SK-N-SH (cell line): Measurements from ENCODE around the gene RAP2C. TPM values are rescaled to one million over a fixed set of nuclear protein-coding genes. Genes with fewer than 3 reads are reported as not detected.

ENCODE experiments used
- CTCF ChIA-PET: fragments of 300-600, 350-600 bp; formaldehyde crosslinking; extraction: SDS; loops from one replicate; lab custom pipeline; 2021; lab: Yijun Ruan, JAX
- POLR2A ChIA-PET: fragments of 350-600 bp; sonication (Branson Sonifier 250); formaldehyde crosslinking; extraction: SDS; loops from one replicate; lab custom pipeline; 2020; ENCODE audit warnings: antibody characterized with exemption, inconsistent platforms; lab: Yijun Ruan, JAX
- DNase-seq: peaks from one replicate; pipeline ENCODE4 v3.0.0; 2012
- H2AFZ ChIP-seq: fragments of 200-600 bp; sonication (generic); 2 replicates; pipeline ENCODE4 v1.8.1; 2016; ENCODE audit warnings: antibody characterized with exemption, mild to moderate bottlenecking, low read depth
- H3F3A ChIP-seq: fragments of 200-600 bp; sonication (generic); replicated peaks from 2 replicates; pipeline ENCODE3; 2016; ENCODE audit warnings: antibody characterized with exemption, mild to moderate bottlenecking; ENCODE audit not compliant: insufficient read depth
- H3K27ac ChIP-seq, 2 experiments: fragments of 200-500 bp in 1 of 2; fragments of 200-600 bp in 1 of 2; sonication (Bioruptor generic) in 1 of 2; sonication (generic), shearing (Covaris generic) in 1 of 2; 2 replicates each; pipeline versions ENCODE4 v1.5.1 to v1.6.1; 2014 to 2016; ENCODE audit warnings: low read depth in 2 of 2, inconsistent platforms in 1 of 2, low read length in 1 of 2, mild to moderate bottlenecking in 1 of 2, mixed read lengths in 1 of 2
- H3K27me3 ChIP-seq: fragments of 200-600 bp; sonication (generic), shearing (Covaris generic); 2 replicates; pipeline ENCODE4 v1.6.1; 2016; ENCODE audit warnings: mixed run types; ENCODE audit not compliant: insufficient read depth
- H3K36me3 ChIP-seq, 2 experiments: fragments of 200-500 bp in 1 of 2; fragments of 200-600 bp in 1 of 2; sonication (Bioruptor generic) in 1 of 2; sonication (generic) in 1 of 2; replicated peaks in 1 of 2; 2 replicates each; pipeline versions ENCODE3 to v1.5.1; 2014 to 2016; ENCODE audit warnings: low read length in 1 of 2, mild to moderate bottlenecking in 1 of 2; ENCODE audit not compliant: insufficient read depth in 2 of 2, control insufficient read depth in 1 of 2
- H3K4me1 ChIP-seq, 2 experiments: fragments of 200-500 bp in 1 of 2; fragments of 200-600 bp in 1 of 2; sonication (Bioruptor generic) in 1 of 2; sonication (generic), shearing (Covaris generic) in 1 of 2; 2 replicates each; pipeline versions ENCODE4 v1.5.1 to v1.6.1; 2014 to 2016; ENCODE audit warnings: low read depth in 1 of 2, low read length in 1 of 2, mixed run types in 1 of 2; ENCODE audit not compliant: insufficient read depth in 2 of 2, control insufficient read depth in 1 of 2
- H3K4me2 ChIP-seq: fragments of 200-600 bp; sonication (generic), shearing (Covaris generic); 2 replicates; pipeline ENCODE4 v1.6.1; 2017; ENCODE audit warnings: mixed run types
- H3K4me3 ChIP-seq, 2 experiments: fragments of 200-500 bp in 1 of 2; fragments of 200-600 bp in 1 of 2; sonication (Bioruptor generic) in 1 of 2; sonication (generic), shearing (Covaris generic) in 1 of 2; 2 replicates each; pipeline versions ENCODE4 v1.5.1 to v1.8.1; 2014 to 2016; ENCODE audit warnings: low read depth in 2 of 2, inconsistent platforms in 1 of 2, low read length in 1 of 2, mild to moderate bottlenecking in 1 of 2, mixed read lengths in 1 of 2, moderate library complexity in 1 of 2
- H3K79me2 ChIP-seq: fragments of 200-600 bp; sonication (generic); 2 replicates; pipeline ENCODE4 v1.8.1; 2017; ENCODE audit warnings: mild to moderate bottlenecking; ENCODE audit not compliant: insufficient read depth
- H3K9ac ChIP-seq: fragments of 200-600 bp; sonication (generic); 2 replicates; pipeline ENCODE4 v1.6.1; 2017; ENCODE audit warnings: mixed run types
- H3K9me2 ChIP-seq: fragments of 200-600 bp; sonication (generic); 2 replicates; pipeline ENCODE4 v1.6.1; 2017; ENCODE audit warnings: mixed run types
- H3K9me3 ChIP-seq: fragments of 200-600 bp; sonication (generic); 2 replicates; pipeline ENCODE4 v1.6.1; 2017; ENCODE audit warnings: mixed run types, mild to moderate bottlenecking, moderate library complexity
- H4K20me1 ChIP-seq: fragments of 200-600 bp; sonication (generic); 2 replicates; pipeline ENCODE4 v1.6.1; 2017; ENCODE audit warnings: mild to moderate bottlenecking, mixed run types; ENCODE audit not compliant: insufficient read depth
- CHD2 ChIP-seq: fragments of 150-350 bp; IDR thresholded peaks from 2 replicates; pipeline ENCODE4 v1.6.1; 2018; ENCODE audit warnings: low read length; ENCODE audit not compliant: partially characterized antibody
- CTCF ChIP-seq: fragments of 200-600 bp; sonication (generic); IDR thresholded peaks from 2 replicates; pipeline ENCODE4 v1.6.1; 2017; ENCODE audit warnings: antibody characterized with exemption, mild to moderate bottlenecking, moderate library complexity
- FOSL2 ChIP-seq: IDR thresholded peaks from 2 replicates; pipeline ENCODE4 v1.4.0; 2012; ENCODE audit warnings: low read depth, mild to moderate bottlenecking, moderate library complexity, borderline replicate concordance
- FOXJ3 ChIP-seq: sonication (generic); formaldehyde crosslinking; IDR thresholded peaks from 2 replicates; pipeline ENCODE4 v1.5.1; 2020; ENCODE audit warnings: mild to moderate bottlenecking, missing genetic modification reagents
- GABPA ChIP-seq: IDR thresholded peaks from 2 replicates; pipeline ENCODE4 v1.4.0; 2012; ENCODE audit warnings: low read depth, mild to moderate bottlenecking
- MEF2A ChIP-seq: IDR thresholded peaks from 2 replicates; pipeline ENCODE4 v1.4.0; 2012; ENCODE audit warnings: low read depth, borderline replicate concordance
- RCOR1 ChIP-seq: fragments of 150-350 bp; IDR thresholded peaks from 2 replicates; pipeline ENCODE4 v1.6.1; 2017; ENCODE audit warnings: antibody characterized with exemption, low read length
- RFX5 ChIP-seq: IDR thresholded peaks from 2 replicates; pipeline ENCODE4 v1.6.1; 2012; ENCODE audit warnings: mild to moderate bottlenecking, improper control_type of control experiment, low read length
- SIN3A ChIP-seq: IDR thresholded peaks from 2 replicates; pipeline ENCODE4 v1.6.1; 2012; ENCODE audit warnings: low read depth, mild to moderate bottlenecking, low read length, moderate library complexity, borderline replicate concordance
- SMC3 ChIP-seq: IDR thresholded peaks from 2 replicates; pipeline ENCODE4 v1.6.1; 2012; ENCODE audit warnings: low read depth, low read length, improper control_type of control experiment
- TCF12 ChIP-seq: IDR thresholded peaks from 2 replicates; pipeline ENCODE4 v1.4.0; 2012
- USF1 ChIP-seq: IDR thresholded peaks from 2 replicates; pipeline ENCODE4 v1.4.0; 2012; ENCODE audit warnings: low read depth, borderline replicate concordance
- YY1 ChIP-seq: IDR thresholded peaks from 2 replicates; pipeline ENCODE4 v1.4.0; 2012; ENCODE audit warnings: low read depth, mild to moderate bottlenecking
- WGBS: methylation state at CpG from one replicate; pipeline ENCODE4 v1.1.6; 2017; ENCODE audit warnings: low lambda C conversion rate; 5-methylcytosine and 5-hydroxymethylcytosine counted together
- polyA plus RNA-seq, 3 experiments: library from polyadenylated mRNA; depleted of rRNA; stranded (reverse); fragments of >200 nt; gene quantifications; 2 replicates each; pipeline ENCODE4 v1.2.3, GENCODE V29; 2012

RAP2C gene
- polyA plus RNA-seq, 1 of the 3 experiments (the other 2 are of a cell fraction): 5.5 TPM

- TF ChIP-seq CTCF: peak; percentile 74
- no peak for TF ChIP-seq USF1
- no peak for TF ChIP-seq FOSL2
- no peak for TF ChIP-seq FOXJ3
- no peak; the same call in 1 of the 2 replicates for TF ChIP-seq RFX5
- TF ChIP-seq YY1: no peak
- TF ChIP-seq RCOR1: no peak
These were observed at the start of gene RAP2C (continued) for GRCh38 chrX:132219343-132219768.

- Histone ChIP-seq H3K27ac (no peak overlapping the region), H3K9me3 (no peaks in the 10 kb centered on the region), H3K9me2 (no peaks in the 10 kb centered on the region), H3K79me2 (no peaks in the 10 kb centered on the region), H4K20me1 (no peaks in the 10 kb centered on the region), H2AFZ (no peak overlapping the region), H3K9ac (no peak overlapping the region), H3K36me3 (no peaks in the 10 kb centered on the region), H3K4me3 (no peak overlapping the region), H3K4me1 (peaks cover 0 to 3% of the 10 kb centered on the region in 2 experiments; a peak in 2 of 4 replicates), H3K4me2 (no peak overlapping the region), H3F3A (no peaks in the 10 kb centered on the region), H3K27me3 (no peaks in the 10 kb centered on the region)
- WGBS: 42% methylated on average over 6 of the region's 6 CpGs
- no peak for DNase-seq
- CTCF ChIA-PET: interaction anchor here (0.7 to 4.1 kb wide), 3 partner anchors 26 to 98 kb away, joined by 3 to 28 read pairs (median 4); no protein-coding TSS in a partner anchor
- POLR2A ChIA-PET: no interaction called here
- TF ChIP-seq GABPA: no peak
These were observed 48.1 kb upstream of the RAP2C start for GRCh38 chrX:132267392-132267791.

GRCh38 chrX:132266583-132267355, 47.5 kb upstream of the RAP2C start:
- no peak overlapping the region for H3K4me3 ChIP-seq
- no peak overlapping the region for H3K27ac ChIP-seq
- no peak overlapping the region for H3K4me2 ChIP-seq
- no peaks in the 10 kb centered on the region for H3K27me3 ChIP-seq
- no peak for DNase-seq
- no peaks in the 10 kb centered on the region for H3K36me3 ChIP-seq
- no peak for TF ChIP-seq GABPA
- TF ChIP-seq TCF12: no peak
- TF ChIP-seq SMC3: no peak
- TF ChIP-seq FOSL2: no peak
- TF ChIP-seq MEF2A: no peak
- TF ChIP-seq USF1: no peak
- TF ChIP-seq SIN3A: no peak
- TF ChIP-seq CHD2: no peak
- ChIA-PET CTCF (interaction anchor here (0.7 to 4.1 kb wide), 3 partner anchors 27 to 97 kb away, joined by 3 to 28 read pairs (median 4); no protein-coding TSS in a partner anchor), POLR2A (no interaction called here)
- no peaks in the 10 kb centered on the region for H3K9me2 ChIP-seq
- no peak overlapping the region for H3K9ac ChIP-seq
- H3K4me1 ChIP-seq: peaks cover 0 to 3% of the 10 kb centered on the region in 2 experiments; a peak in 2 of 4 replicates
- no peaks in the 10 kb centered on the region for H3K79me2 ChIP-seq
- H3F3A ChIP-seq: no peaks in the 10 kb centered on the region
- no peaks in the 10 kb centered on the region for H4K20me1 ChIP-seq
- no peak overlapping the region for H2AFZ ChIP-seq
- H3K9me3 ChIP-seq: no peaks in the 10 kb centered on the region
- WGBS: 30% methylated on average over 1 of the region's 1 CpG
